GM18502 (cell line): Measurements from ENCODE around the gene F13A1.

Source experiments
- ATAC-seq: cut with Tn5 transposase; IDR thresholded peaks from one replicate; pipeline ENCODE4 v1.9.1; 2021; ENCODE audit warnings: mild to moderate bottlenecking; ENCODE audit not compliant: unreplicated experiment, poor library complexity

Gene F13A1

GRCh38 chr6:6319952-6320811 is at the start of gene F13A1:
TSS of gene F13A1 (minus strand) at chr6:6320662. CDS start at chr6:6318664, 1,998 bp downstream.
- ATAC-seq, result peak; percentile 46

- no peak for ATAC-seq
These were observed 48.2 kb upstream of the F13A1 start for GRCh38 chr6:6368684-6369052.

- no peak for ATAC-seq
These were observed 47.7 kb upstream of the F13A1 start for GRCh38 chr6:6368040-6368683.

GRCh38 chr6:6366803-6367202 is 46.3 kb upstream of the F13A1 start:
- ATAC-seq, result no peak

- no peak for ATAC-seq
These were observed 44.8 kb upstream of the F13A1 start for GRCh38 chr6:6365242-6365641.

- ATAC-seq, result no peak
These were observed 41.8 kb upstream of the F13A1 start for GRCh38 chr6:6362056-6362840.

GRCh38 chr6:6357530-6357929 is 37.1 kb upstream of the F13A1 start:
- ATAC-seq, result no peak

- ATAC-seq, result no peak
These were observed 36.6 kb upstream of the F13A1 start for GRCh38 chr6:6357032-6357431.

GRCh38 chr6:6352772-6353171 is 32.3 kb upstream of the F13A1 start:
- no peak for ATAC-seq

- ATAC-seq, result no peak
These were observed 31.1 kb upstream of the F13A1 start for GRCh38 chr6:6351511-6352025.

GRCh38 chr6:6350696-6351095 is 30.2 kb upstream of the F13A1 start:
- ATAC-seq, result no peak

GRCh38 chr6:6348256-6348655 is 27.8 kb upstream of the F13A1 start:
- ATAC-seq, result no peak

- no peak for ATAC-seq
These were observed 26.1 kb upstream of the F13A1 start for GRCh38 chr6:6346427-6347023.

GRCh38 chr6:6333501-6333900 is 13.0 kb upstream of the F13A1 start:
- no peak for ATAC-seq

GRCh38 chr6:6332811-6333244 is 12.4 kb upstream of the F13A1 start:
- ATAC-seq, result peak; percentile 36

- peak; percentile 77 for ATAC-seq
These were observed 11.6 kb upstream of the F13A1 start for GRCh38 chr6:6331946-6332601.

GRCh38 chr6:6331393-6331792 is 10.9 kb upstream of the F13A1 start:
- peak; percentile 57 for ATAC-seq

- no peak for ATAC-seq
These were observed 9.9 kb upstream of the F13A1 start for GRCh38 chr6:6330407-6330806.

- ATAC-seq, result no peak
These were observed 8.0 kb upstream of the F13A1 start for GRCh38 chr6:6328451-6328850.

GRCh38 chr6:6323352-6323751 is 2.9 kb upstream of the F13A1 start:
- ATAC-seq, result no peak
